Spleen (tissue), 7 donors: ENCODE data around the gene BCL7A.

Source experiments
- CTCF ChIP-seq, 11 experiments: fragments of 200-600 bp in 7 of 11; fragments of 450-650 bp in 4 of 11; sonication (generic) in 4 of 11; IDR thresholded peaks in 8 of 11; conservative IDR thresholded peaks in 3 of 11; 1 replicate in 7 of 11; 2 replicates in 4 of 11; pipeline versions ENCODE4 v1.4.0 to v1.8.0; 2016 to 2021; ENCODE audit warnings: antibody characterized with exemption in 11 of 11, inconsistent platforms in 4 of 11, mild to moderate bottlenecking in 1 of 11
- POLR2A ChIP-seq, 3 donors: fragments of 450-650 bp; IDR thresholded peaks; one replicate each; pipeline ENCODE4 v1.5.1; 2017; ENCODE audit warnings: antibody characterized with exemption in 3 of 3, mild to moderate bottlenecking in 1 of 3
- POLR2AphosphoS5 ChIP-seq, 3 donors: sonication (generic); formaldehyde crosslinking; IDR thresholded peaks; one replicate each; pipeline ENCODE4 v1.5.1; 2017; ENCODE audit warnings: antibody characterized with exemption in 3 of 3
- donor health status: DM: no; HTN: no; CAD: no; lungs with moderate emphysema.
- donor health status: DM: no; HTN: no; CAD: no.
- donor health status: DM: no; HTN: no; CAD: no.

GRCh38 chr12:122086116-122086515 lies 64.4 kb downstream of the BCL7A start:
- TF ChIP-seq CTCF (IDR thresholded peaks at IDR 0.05 in 8 of 11, conservative IDR thresholded peaks at IDR 0.05 in 3 of 11) (no peak), POLR2A (IDR thresholded peaks at IDR 0.05) (no peak), POLR2AphosphoS5 (IDR thresholded peaks at IDR 0.05) (no peak)
